Transverse colon (tissue), 4 donors: Measurements from ENCODE around the gene ZNF575.

ENCODE experiments used
- EP300 ChIP-seq: sonication (generic); formaldehyde crosslinking; IDR thresholded peaks from one replicate; pipeline ENCODE4 v1.6.1; 2017; ENCODE audit warnings: antibody characterized with exemption, low read depth
- POLR2A ChIP-seq: fragments of 450-650 bp; IDR thresholded peaks from one replicate; pipeline ENCODE4 v1.6.1; 2016; ENCODE audit warnings: antibody characterized with exemption, mild to moderate bottlenecking, moderate library complexity
- POLR2AphosphoS5 ChIP-seq, 3 donors: sonication (generic); formaldehyde crosslinking; IDR thresholded peaks; one replicate each; pipeline ENCODE4 v1.6.1; 2016; ENCODE audit warnings: antibody characterized with exemption in 3 of 3
- TF ChIP-seq, protein P1 (sequence below), 5 experiments: fragments of 200-600 bp in 3 of 5; fragments of 450-650 bp in 2 of 5; sonication (generic) in 3 of 5; IDR thresholded peaks; 1 replicate in 2 of 5; 2 replicates in 3 of 5; pipeline ENCODE4 v1.5.1; 2016 to 2017; ENCODE audit warnings: antibody characterized with exemption in 5 of 5, inconsistent platforms in 3 of 5, mild to moderate bottlenecking in 2 of 5, moderate library complexity in 1 of 5

DNA sequence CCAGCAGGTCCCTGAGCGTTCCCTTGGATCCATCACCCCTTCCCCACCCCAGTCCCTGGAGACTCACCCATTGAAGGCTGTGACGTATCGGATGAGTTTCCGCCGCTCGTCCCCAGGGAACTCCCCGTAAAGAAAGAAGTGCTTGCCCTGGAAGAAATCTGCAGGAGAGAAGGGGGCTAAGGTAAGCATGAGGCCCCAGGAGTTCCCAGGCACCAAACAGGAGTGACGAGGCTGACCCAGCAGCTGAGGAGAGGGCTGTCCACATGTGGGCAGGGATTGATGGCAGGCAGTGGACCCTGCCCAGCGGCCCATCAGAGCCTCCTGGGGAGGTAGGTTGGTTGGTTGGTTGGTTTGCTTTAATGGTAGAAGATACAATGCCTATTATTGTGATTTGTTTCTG lies 11.1 kb downstream of the ZNF575 start:
- TF ChIP-seq, protein P1, sequence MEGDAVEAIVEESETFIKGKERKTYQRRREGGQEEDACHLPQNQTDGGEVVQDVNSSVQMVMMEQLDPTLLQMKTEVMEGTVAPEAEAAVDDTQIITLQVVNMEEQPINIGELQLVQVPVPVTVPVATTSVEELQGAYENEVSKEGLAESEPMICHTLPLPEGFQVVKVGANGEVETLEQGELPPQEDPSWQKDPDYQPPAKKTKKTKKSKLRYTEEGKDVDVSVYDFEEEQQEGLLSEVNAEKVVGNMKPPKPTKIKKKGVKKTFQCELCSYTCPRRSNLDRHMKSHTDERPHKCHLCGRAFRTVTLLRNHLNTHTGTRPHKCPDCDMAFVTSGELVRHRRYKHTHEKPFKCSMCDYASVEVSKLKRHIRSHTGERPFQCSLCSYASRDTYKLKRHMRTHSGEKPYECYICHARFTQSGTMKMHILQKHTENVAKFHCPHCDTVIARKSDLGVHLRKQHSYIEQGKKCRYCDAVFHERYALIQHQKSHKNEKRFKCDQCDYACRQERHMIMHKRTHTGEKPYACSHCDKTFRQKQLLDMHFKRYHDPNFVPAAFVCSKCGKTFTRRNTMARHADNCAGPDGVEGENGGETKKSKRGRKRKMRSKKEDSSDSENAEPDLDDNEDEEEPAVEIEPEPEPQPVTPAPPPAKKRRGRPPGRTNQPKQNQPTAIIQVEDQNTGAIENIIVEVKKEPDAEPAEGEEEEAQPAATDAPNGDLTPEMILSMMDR (IDR thresholded peaks at IDR 0.05) = no peak
- TF ChIP-seq EP300 = no peak
- TF ChIP-seq POLR2A = no peak
- TF ChIP-seq POLR2AphosphoS5 (IDR thresholded peaks at IDR 0.05) = no peak
